Fibroblast of mammary gland (primary cell): ENCODE results near the gene MAPRE3.

ENCODE experiments used
- DNase-seq: peaks from one replicate; pipeline ENCODE4 v3.0.0-alpha.2; 2010; ENCODE audit warnings: low read depth
- H3K4me3 ChIP-seq: 2 replicates; pipeline ENCODE4 v1.5.1; 2011; ENCODE audit warnings: low read depth, mild to moderate bottlenecking, low read length, moderate library complexity; ENCODE audit not compliant: control insufficient read depth
- CTCF ChIP-seq: conservative IDR thresholded peaks from 2 replicates; pipeline ENCODE4 v1.5.1; 2011; ENCODE audit warnings: low read depth, low read length, inconsistent platforms; ENCODE audit not compliant: control insufficient read depth, insufficient read depth

MAPRE3 gene

GRCh38 chr2:27059141-27059820, 88.8 kb downstream of the MAPRE3 start:
- TF ChIP-seq CTCF, result no peak
- H3K4me3 ChIP-seq, result no peak overlapping the region
- DNase-seq, result peak; percentile 48

GRCh38 chr2:27060323-27060722, 89.9 kb downstream of the MAPRE3 start:
- H3K4me3 ChIP-seq, result no peak overlapping the region
- TF ChIP-seq CTCF, result no peak
- DNase-seq, result no peak

GRCh38 chr2:27065128-27065527, 94.7 kb downstream of the MAPRE3 start:
- DNase-seq, result no peak
- H3K4me3 ChIP-seq, result no peak overlapping the region
- no peak for TF ChIP-seq CTCF

GRCh38 chr2:27067385-27067784, 96.9 kb downstream of the MAPRE3 start:
- TF ChIP-seq CTCF, result no peak
- no peak for DNase-seq
- no peak overlapping the region for H3K4me3 ChIP-seq

GRCh38 chr2:27069436-27069835, 99.0 kb downstream of the MAPRE3 start:
- no peak for TF ChIP-seq CTCF
- peak overlapping the region; percentile 4 for H3K4me3 ChIP-seq

GRCh38 chr2:27069961-27070618, 99.7 kb downstream of the MAPRE3 start:
- no peak for DNase-seq
- TF ChIP-seq CTCF, result no peak
- peak overlapping the region; percentile 99 for H3K4me3 ChIP-seq

More at GRCh38 chr2:27069436-27069835, 99.0 kb downstream of the MAPRE3 start:
- no peak for DNase-seq
